ENCODE data around the gene RILP.

DNA sequence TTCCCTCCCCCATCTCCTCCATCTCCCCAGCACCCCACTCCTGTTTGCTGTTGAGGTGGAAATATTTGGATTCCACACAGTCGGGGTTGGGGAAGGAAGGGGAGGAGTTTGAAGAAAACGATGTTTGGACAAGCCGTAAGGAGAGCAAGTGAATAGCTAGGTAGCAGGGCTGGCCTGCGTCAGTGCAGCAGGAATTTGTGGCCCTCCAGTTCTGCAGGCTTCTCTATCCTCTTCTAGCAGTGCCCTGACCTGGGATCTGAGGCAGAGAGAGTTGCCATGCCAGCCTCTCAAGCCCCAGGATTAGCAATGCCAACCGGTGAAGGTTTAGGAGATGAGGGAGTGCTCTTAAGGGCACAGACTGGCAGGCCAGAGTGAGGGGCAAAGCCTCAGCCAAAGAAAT, 48.0 kb upstream of the RILP start:
- TF ChIP-seq, protein P1, sequence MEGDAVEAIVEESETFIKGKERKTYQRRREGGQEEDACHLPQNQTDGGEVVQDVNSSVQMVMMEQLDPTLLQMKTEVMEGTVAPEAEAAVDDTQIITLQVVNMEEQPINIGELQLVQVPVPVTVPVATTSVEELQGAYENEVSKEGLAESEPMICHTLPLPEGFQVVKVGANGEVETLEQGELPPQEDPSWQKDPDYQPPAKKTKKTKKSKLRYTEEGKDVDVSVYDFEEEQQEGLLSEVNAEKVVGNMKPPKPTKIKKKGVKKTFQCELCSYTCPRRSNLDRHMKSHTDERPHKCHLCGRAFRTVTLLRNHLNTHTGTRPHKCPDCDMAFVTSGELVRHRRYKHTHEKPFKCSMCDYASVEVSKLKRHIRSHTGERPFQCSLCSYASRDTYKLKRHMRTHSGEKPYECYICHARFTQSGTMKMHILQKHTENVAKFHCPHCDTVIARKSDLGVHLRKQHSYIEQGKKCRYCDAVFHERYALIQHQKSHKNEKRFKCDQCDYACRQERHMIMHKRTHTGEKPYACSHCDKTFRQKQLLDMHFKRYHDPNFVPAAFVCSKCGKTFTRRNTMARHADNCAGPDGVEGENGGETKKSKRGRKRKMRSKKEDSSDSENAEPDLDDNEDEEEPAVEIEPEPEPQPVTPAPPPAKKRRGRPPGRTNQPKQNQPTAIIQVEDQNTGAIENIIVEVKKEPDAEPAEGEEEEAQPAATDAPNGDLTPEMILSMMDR (IDR thresholded peaks at IDR 0.05; ENCODE audit: low read depth, low read length): no peak
- TF ChIP-seq EZH2phosphoT487 (IDR thresholded peaks at IDR 0.05; ENCODE audit: low read depth): no peak
